GM19372 (cell line): ENCODE measurements around the gene LRP1.
"Not testable (repeated sequence)": the region's sequence is repeated elsewhere in the genome, so short reads cannot be mapped to it uniquely, and the experiment has no call there.

Experiments
- ATAC-seq: cut with Tn5 transposase; IDR thresholded peaks from one replicate; pipeline ENCODE4 v1.9.1; 2021; ENCODE audit warnings: mild to moderate bottlenecking, low read depth, moderate library complexity; ENCODE audit not compliant: unreplicated experiment

LRP1 gene

GRCh38 chr12:57110104-57111030 is 17.9 kb upstream of the LRP1 start:
- ATAC-seq, result peak; percentile 39

GRCh38 chr12:57111031-57111734 is 17.1 kb upstream of the LRP1 start, which contains the start of gene STAT6:
Gene STAT6 (minus strand): TSS chr12:57111362. CDS start chr12:57108278, 3,084 bp downstream.
- ATAC-seq, result peak; percentile 55

GRCh38 chr12:57112492-57113294 is 15.6 kb upstream of the LRP1 start:
- peak; percentile 46 for ATAC-seq

- ATAC-seq, result no peak
These were observed 11.6 kb upstream of the LRP1 start for GRCh38 chr12:57116580-57117281.

GRCh38 chr12:57118711-57119271 is 9.5 kb upstream of the LRP1 start:
- no peak for ATAC-seq

- no peak for ATAC-seq
These were observed 8.8 kb upstream of the LRP1 start for GRCh38 chr12:57119294-57120085.

GRCh38 chr12:57120718-57121117 is 7.6 kb upstream of the LRP1 start:
- not testable (repeated sequence) for ATAC-seq

- ATAC-seq, result no peak
These were observed 4.5 kb upstream of the LRP1 start for GRCh38 chr12:57123813-57124212.

- ATAC-seq, result no peak
These were observed 3.9 kb upstream of the LRP1 start for GRCh38 chr12:57124261-57124877.

- ATAC-seq, result no peak
These were observed 2.2 kb upstream of the LRP1 start for GRCh38 chr12:57126061-57126460.

GRCh38 chr12:57126561-57126960 is 1.7 kb upstream of the LRP1 start:
- no peak for ATAC-seq

- ATAC-seq, result no peak
These were observed 1.1 kb upstream of the LRP1 start for GRCh38 chr12:57127101-57127725.

- ATAC-seq, result no peak
These were observed 400 bp downstream of the LRP1 start for GRCh38 chr12:57128519-57129247.

- no peak for ATAC-seq
These were observed 1.1 kb downstream of the LRP1 start for GRCh38 chr12:57129321-57129842.

GRCh38 chr12:57129889-57130288 is 1.6 kb downstream of the LRP1 start:
- ATAC-seq, result no peak

- no peak for ATAC-seq
These were observed 2.7 kb downstream of the LRP1 start for GRCh38 chr12:57130941-57131340.
